ENCODE data around the gene DAGLA. TPM values are rescaled to one million over a fixed set of nuclear protein-coding genes. Genes with fewer than 3 reads are reported as not detected.

The DAGLA gene
- total RNA-seq, 1 donor = 3.6 TPM

DNA sequence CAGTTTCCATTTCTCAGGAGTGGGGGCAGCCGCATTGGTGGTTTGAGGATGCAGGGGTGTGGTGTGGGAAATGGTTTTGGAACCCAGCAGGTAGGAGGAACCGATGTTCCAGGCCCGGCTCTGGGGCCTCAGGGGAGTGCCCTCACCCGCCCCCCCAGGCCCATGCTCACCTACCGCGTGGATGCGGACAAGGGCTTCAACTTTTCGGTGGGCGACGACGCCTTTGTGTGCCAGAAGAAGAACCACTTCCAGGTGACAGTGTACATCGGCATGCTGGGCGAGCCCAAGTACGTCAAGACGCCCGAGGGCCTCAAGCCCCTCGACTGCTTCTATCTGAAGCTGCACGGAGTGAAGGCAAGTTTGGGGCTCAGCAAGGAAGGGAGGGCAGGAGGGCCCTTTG lies 93.6 kb downstream of the DAGLA start:
- no peak for DNase-seq (ENCODE audit: insufficient read length, low spot score, missing footprints)
- no peak overlapping the region for H2AFZ ChIP-seq (ENCODE audit: low read length)
- H3K36me3 ChIP-seq (ENCODE audit: insufficient read depth, low read length) = no peaks in the 10 kb centered on the region
- H3K27ac ChIP-seq (ENCODE audit: low read depth, low read length) = no peak overlapping the region
- no peaks in the 10 kb centered on the region for H3K27me3 ChIP-seq (ENCODE audit: insufficient read depth, low read length)
- no peak for TF ChIP-seq CTCF (IDR thresholded peaks at IDR 0.05; ENCODE audit: extremely low read depth, low read depth, low read length)
- H3K4me3 ChIP-seq (ENCODE audit: insufficient read depth, low read length) = no peak overlapping the region
- H3K79me2 ChIP-seq (ENCODE audit: insufficient read depth, low read length) = no peaks in the 10 kb centered on the region
- no peak overlapping the region for H3K4me2 ChIP-seq (ENCODE audit: insufficient read depth, low read length)
- no peaks in the 10 kb centered on the region for H3K9me3 ChIP-seq (ENCODE audit: low read depth, low read length)
- H4K20me1 ChIP-seq (ENCODE audit: insufficient read depth, low read length) = no peaks in the 10 kb centered on the region
- no peaks in the 10 kb centered on the region for H3K4me1 ChIP-seq (ENCODE audit: insufficient read depth, low read length)

DNA sequence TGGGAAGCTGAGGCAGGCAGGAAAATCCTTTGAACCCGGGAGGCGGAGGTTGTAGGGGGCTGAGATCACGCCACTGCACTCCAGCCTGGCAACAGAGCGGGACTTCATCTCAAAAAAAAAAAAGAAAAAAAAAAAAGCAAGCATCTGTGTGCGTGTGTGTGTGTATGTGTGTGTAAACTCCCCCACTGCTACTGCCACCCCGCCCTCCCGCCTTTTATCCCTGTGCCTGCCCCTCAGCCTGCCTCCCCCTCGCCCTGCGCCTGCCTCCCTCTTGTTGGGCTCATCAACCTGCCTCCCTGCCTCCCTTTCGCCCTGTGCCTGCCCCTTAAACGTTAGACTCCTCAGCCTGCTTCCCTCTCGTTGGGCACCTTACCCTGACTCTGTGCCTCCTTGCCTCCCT lies 94.2 kb downstream of the DAGLA start:
- TF ChIP-seq CTCF (IDR thresholded peaks at IDR 0.05; ENCODE audit: extremely low read depth, low read depth, low read length) = no peak
- Histone ChIP-seq H3K79me2 (ENCODE audit: insufficient read depth, low read length) (no peaks in the 10 kb centered on the region), H4K20me1 (ENCODE audit: insufficient read depth, low read length) (no peaks in the 10 kb centered on the region), H3K4me1 (ENCODE audit: insufficient read depth, low read length) (no peaks in the 10 kb centered on the region), H3K9me3 (ENCODE audit: low read depth, low read length) (no peaks in the 10 kb centered on the region), H3K36me3 (ENCODE audit: insufficient read depth, low read length) (no peaks in the 10 kb centered on the region), H2AFZ (ENCODE audit: low read length) (no peak overlapping the region), H3K4me3 (ENCODE audit: insufficient read depth, low read length) (no peak overlapping the region), H3K4me2 (ENCODE audit: insufficient read depth, low read length) (no peak overlapping the region), H3K27ac (ENCODE audit: low read depth, low read length) (no peak overlapping the region), H3K27me3 (ENCODE audit: insufficient read depth, low read length) (no peaks in the 10 kb centered on the region)
- DNase-seq (ENCODE audit: insufficient read length, low spot score, missing footprints) = peak; percentile 88

DNA sequence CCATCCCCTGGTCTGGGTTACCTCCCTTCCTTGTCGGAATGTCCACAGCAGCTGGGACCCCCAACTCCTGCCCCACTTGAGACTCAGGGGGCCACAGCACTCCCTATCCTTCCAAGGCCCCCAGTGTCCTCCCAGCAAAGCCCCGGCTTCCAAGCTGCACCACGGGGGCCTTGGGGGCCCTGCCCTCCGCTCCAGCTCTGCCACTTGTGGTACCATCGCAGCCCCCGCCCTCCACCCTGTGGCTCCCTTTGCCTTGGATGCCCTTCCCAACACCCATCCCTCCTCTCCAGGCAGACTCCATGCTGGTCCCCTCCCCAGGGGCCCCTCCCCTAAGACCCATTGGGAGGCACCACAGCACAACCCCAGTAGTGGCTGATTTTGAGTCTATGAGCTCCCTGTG lies 94.9 kb downstream of the DAGLA start:
- no peaks in the 10 kb centered on the region for H4K20me1 ChIP-seq (ENCODE audit: insufficient read depth, low read length)
- no peak overlapping the region for H2AFZ ChIP-seq (ENCODE audit: low read length)
- H3K4me2 ChIP-seq (ENCODE audit: insufficient read depth, low read length) = no peak overlapping the region
- H3K79me2 ChIP-seq (ENCODE audit: insufficient read depth, low read length) = no peaks in the 10 kb centered on the region
- no peak for DNase-seq (ENCODE audit: insufficient read length, low spot score, missing footprints)
- H3K4me3 ChIP-seq (ENCODE audit: insufficient read depth, low read length) = no peak overlapping the region
- H3K9me3 ChIP-seq (ENCODE audit: low read depth, low read length) = no peaks in the 10 kb centered on the region
- no peaks in the 10 kb centered on the region for H3K36me3 ChIP-seq (ENCODE audit: insufficient read depth, low read length)
- H3K27ac ChIP-seq (ENCODE audit: low read depth, low read length) = no peak overlapping the region
- TF ChIP-seq CTCF (IDR thresholded peaks at IDR 0.05; ENCODE audit: extremely low read depth, low read depth, low read length) = no peak
- H3K27me3 ChIP-seq (ENCODE audit: insufficient read depth, low read length) = no peaks in the 10 kb centered on the region
- H3K4me1 ChIP-seq (ENCODE audit: insufficient read depth, low read length) = no peaks in the 10 kb centered on the region

GRCh38 chr11:61775606-61776554 lies 95.7 kb downstream of the DAGLA start:
- H3K4me2 ChIP-seq (ENCODE audit: insufficient read depth, low read length) = no peak overlapping the region
- no peaks in the 10 kb centered on the region for H4K20me1 ChIP-seq (ENCODE audit: insufficient read depth, low read length)
- no peak overlapping the region for H2AFZ ChIP-seq (ENCODE audit: low read length)
- no peaks in the 10 kb centered on the region for H3K9me3 ChIP-seq (ENCODE audit: low read depth, low read length)
- no peaks in the 10 kb centered on the region for H3K79me2 ChIP-seq (ENCODE audit: insufficient read depth, low read length)
- TF ChIP-seq CTCF (IDR thresholded peaks at IDR 0.05; ENCODE audit: extremely low read depth, low read depth, low read length) = no peak
- H3K27me3 ChIP-seq (ENCODE audit: insufficient read depth, low read length) = no peaks in the 10 kb centered on the region
- H3K27ac ChIP-seq (ENCODE audit: low read depth, low read length) = no peak overlapping the region
- no peaks in the 10 kb centered on the region for H3K36me3 ChIP-seq (ENCODE audit: insufficient read depth, low read length)
- H3K4me1 ChIP-seq (ENCODE audit: insufficient read depth, low read length) = no peaks in the 10 kb centered on the region
- peak; percentile 87 for DNase-seq (ENCODE audit: insufficient read length, low spot score, missing footprints)
- H3K4me3 ChIP-seq (ENCODE audit: insufficient read depth, low read length) = no peak overlapping the region

Measured in osteoblast (primary cell).